IMR-90 (cell line): ENCODE results near the gene EPHA2. TPM values are rescaled to one million over a fixed set of nuclear protein-coding genes. Genes with fewer than 3 reads are reported as not detected.

Source experiments
- ATAC-seq: fragments of 200-7000 bp; cut with Tn5 transposase; 2 replicates; pipeline ENCODE4 v1.9.1; 2020; ENCODE audit warnings: low read depth, mild to moderate bottlenecking, moderate library complexity
- BruUV-seq: library from RNA; stranded (reverse); fragments of 400-500 nt; replicated peaks from 2 replicates; lab custom pipeline; 2021; lab: Mats Ljungman, UMichigan
- CTCF ChIA-PET: fragments of 300-600 bp; formaldehyde crosslinking; extraction: SDS; loops from one replicate; lab custom pipeline; 2021; ENCODE audit warnings: antibody characterized with exemption; lab: Yijun Ruan, JAX
- POLR2A ChIA-PET: fragments of 300-600 bp; sonication (Branson Sonifier 250); formaldehyde crosslinking; loops from one replicate; lab custom pipeline; 2022; ENCODE audit warnings: antibody characterized with exemption; ENCODE audit not compliant: unreplicated experiment; lab: Charles Lee
- DNase-seq: peaks from one replicate; pipeline ENCODE4 v3.0.0; 2013
- H2AFZ ChIP-seq: replicated peaks from 2 replicates; pipeline ENCODE3; 2013; ENCODE audit warnings: low read length, mild to moderate bottlenecking; ENCODE audit not compliant: poor library complexity
- H2AK5ac ChIP-seq: 2 replicates; pipeline ENCODE4 v1.6.1; 2013; ENCODE audit warnings: low read depth, low read length, inconsistent platforms
- H2AK9ac ChIP-seq: replicated peaks from 2 replicates; pipeline ENCODE3; 2013; ENCODE audit warnings: mild to moderate bottlenecking, low read depth, low read length, moderate library complexity; ENCODE audit not compliant: poor library complexity
- H2BK120ac ChIP-seq: 2 replicates; pipeline ENCODE4 v1.6.1; 2013; ENCODE audit warnings: low read depth, low read length, inconsistent platforms
- H2BK15ac ChIP-seq: 3 replicates; pipeline ENCODE4 v1.6.1; 2013; ENCODE audit warnings: low read depth, low read length, inconsistent platforms
- H2BK20ac ChIP-seq: 2 replicates; pipeline ENCODE4 v1.6.1; 2013; ENCODE audit warnings: low read depth, mild to moderate bottlenecking, inconsistent platforms, low read length, moderate library complexity
- H2BK5ac ChIP-seq: 2 replicates; pipeline ENCODE4 v1.6.1; 2013; ENCODE audit warnings: mild to moderate bottlenecking, low read depth, low read length, inconsistent platforms; ENCODE audit not compliant: poor library complexity, severe bottlenecking
- H3K14ac ChIP-seq: replicated peaks from 2 replicates; pipeline ENCODE4 v1.6.1; 2013; ENCODE audit warnings: low read depth, low read length, inconsistent platforms
- H3K18ac ChIP-seq: 2 replicates; pipeline ENCODE4 v1.6.1; 2013; ENCODE audit warnings: low read depth, low read length, control low read depth
- H3K23ac ChIP-seq: 2 replicates; pipeline ENCODE4 v1.6.1; 2013; ENCODE audit warnings: low read depth, low read length, inconsistent platforms
- H3K27ac ChIP-seq: 2 replicates; pipeline ENCODE4 v1.5.1; 2013; ENCODE audit warnings: mild to moderate bottlenecking, control low read depth, low read length; ENCODE audit not compliant: insufficient read depth
- H3K27me3 ChIP-seq: 2 replicates; pipeline ENCODE4 v1.6.1; 2013; ENCODE audit warnings: low read length; ENCODE audit not compliant: control insufficient read depth, insufficient read depth
- H3K36me3 ChIP-seq: 2 replicates; pipeline ENCODE4 v1.6.1; 2013; ENCODE audit warnings: low read length, mixed read lengths; ENCODE audit not compliant: control insufficient read depth, insufficient read depth
- H3K4ac ChIP-seq: 2 replicates; pipeline ENCODE4 v1.6.1; 2013; ENCODE audit warnings: low read depth, low read length, inconsistent platforms
- H3K4me1 ChIP-seq: 2 replicates; pipeline ENCODE4 v1.6.1; 2013; ENCODE audit warnings: low read length, mixed read lengths; ENCODE audit not compliant: control insufficient read depth, insufficient read depth
- H3K4me2 ChIP-seq: 2 replicates; pipeline ENCODE4 v1.6.1; 2013; ENCODE audit warnings: low read depth, mild to moderate bottlenecking, control low read depth, low read length, moderate library complexity
- H3K4me3 ChIP-seq: 2 replicates; pipeline ENCODE4 v1.5.1; 2013; ENCODE audit warnings: low read depth, mild to moderate bottlenecking, control low read depth, low read length, moderate library complexity; ENCODE audit not compliant: insufficient read depth
- H3K56ac ChIP-seq: 2 replicates; pipeline ENCODE4 v1.6.1; 2013; ENCODE audit warnings: low read length, inconsistent platforms; ENCODE audit not compliant: insufficient read depth; ENCODE audit errors: extremely low read depth
- H3K79me1 ChIP-seq, 2 experiments: 2 replicates each; pipeline ENCODE4 v1.6.1; 2013; ENCODE audit warnings: low read length in 2 of 2, inconsistent platforms in 1 of 2, low read depth in 1 of 2
- H3K9ac ChIP-seq: 2 replicates; pipeline ENCODE4 v1.6.1; 2013; ENCODE audit warnings: low read depth, low read length, control low read depth
- H3K9me1 ChIP-seq: 2 replicates; pipeline ENCODE4 v1.6.1; 2013; ENCODE audit warnings: low read length, inconsistent platforms; ENCODE audit not compliant: insufficient read depth
- H3K9me3 ChIP-seq: 2 replicates; pipeline ENCODE4 v1.6.1; 2013; ENCODE audit warnings: low read length; ENCODE audit not compliant: control insufficient read depth, insufficient read depth
- H4K20me1 ChIP-seq: 2 replicates; pipeline ENCODE4 v1.6.1; 2013; ENCODE audit warnings: low read length, inconsistent platforms; ENCODE audit not compliant: insufficient read depth
- H4K5ac ChIP-seq: 2 replicates; pipeline ENCODE4 v1.6.1; 2013; ENCODE audit warnings: mild to moderate bottlenecking, low read depth, low read length, control low read depth
- H4K8ac ChIP-seq, 2 experiments: 2 replicates each; pipeline ENCODE4 v1.6.1; 2013; ENCODE audit warnings: low read depth in 2 of 2, low read length in 2 of 2, control low read depth in 1 of 2, inconsistent platforms in 1 of 2
- H4K91ac ChIP-seq: 2 replicates; pipeline ENCODE4 v1.6.1; 2013; ENCODE audit warnings: low read depth, low read length, inconsistent platforms; ENCODE audit not compliant: insufficient read depth
- BHLHE40 ChIP-seq: fragments of 150-350 bp; IDR thresholded peaks from 2 replicates; pipeline ENCODE4 v1.6.1; 2016; ENCODE audit warnings: mild to moderate bottlenecking, low read depth, low read length
- CEBPB ChIP-seq: IDR thresholded peaks from 2 replicates; pipeline ENCODE4 v1.6.1; 2012; ENCODE audit warnings: low read depth, low read length, improper control_type of control experiment
- CHD1 ChIP-seq: IDR thresholded peaks from 2 replicates; pipeline ENCODE4 v1.6.1; 2012; ENCODE audit warnings: low read depth, low read length, improper control_type of control experiment
- CTCF ChIP-seq: conservative IDR thresholded peaks from 2 replicates; pipeline ENCODE4 v1.5.1; 2012; ENCODE audit warnings: mild to moderate bottlenecking, low read depth, low read length, improper control_type of control experiment
- ELK1 ChIP-seq: fragments of 150-350 bp; IDR thresholded peaks from 2 replicates; pipeline ENCODE4 v1.6.1; 2016; ENCODE audit warnings: low read depth, mild to moderate bottlenecking, low read length, moderate library complexity, borderline replicate concordance
- FOS ChIP-seq: fragments of 150-350 bp; IDR thresholded peaks from 2 replicates; pipeline ENCODE4 v1.6.1; 2016; ENCODE audit warnings: low read depth, low read length
- MAFK ChIP-seq: IDR thresholded peaks from 2 replicates; pipeline ENCODE4 v1.6.1; 2012; ENCODE audit warnings: low read depth, low read length, improper control_type of control experiment
- MAZ ChIP-seq: IDR thresholded peaks from 2 replicates; pipeline ENCODE4 v1.6.1; 2012; ENCODE audit warnings: low read depth, mild to moderate bottlenecking, low read length, improper control_type of control experiment, moderate library complexity, borderline replicate concordance
- MXI1 ChIP-seq: IDR thresholded peaks from 2 replicates; pipeline ENCODE4 v1.6.1; 2012; ENCODE audit warnings: low read depth, mild to moderate bottlenecking, low read length, moderate library complexity, borderline replicate concordance
- POLR2A ChIP-seq: IDR thresholded peaks from 2 replicates; pipeline ENCODE4 v1.6.1; 2012; ENCODE audit warnings: mild to moderate bottlenecking, low read depth, low read length
- RAD21 ChIP-seq: IDR thresholded peaks from 2 replicates; pipeline ENCODE4 v1.6.1; 2012; ENCODE audit warnings: low read length, improper control_type of control experiment
- RCOR1 ChIP-seq: IDR thresholded peaks from 2 replicates; pipeline ENCODE4 v1.6.1; 2012; ENCODE audit warnings: mild to moderate bottlenecking, low read length, improper control_type of control experiment; ENCODE audit not compliant: insufficient replicate concordance
- RFX5 ChIP-seq: IDR thresholded peaks from 2 replicates; pipeline ENCODE4 v1.8.0; 2012; ENCODE audit warnings: low read depth, mild to moderate bottlenecking, low read length, moderate library complexity
- USF2 ChIP-seq: fragments of 150-350 bp; IDR thresholded peaks from 2 replicates; pipeline ENCODE4 v1.6.1; 2017; ENCODE audit warnings: mild to moderate bottlenecking, antibody characterized with exemption, low read length, low read depth
- WGBS, 2 experiments: methylation state at CpG; one replicate each; pipeline versions ENCODE4 v1.1.5 to v1.1.7; 2013; ENCODE audit warnings: missing lambda C conversion rate in 2 of 2; ENCODE audit not compliant: insufficient read length in 1 of 2; ENCODE audit errors: extremely low coverage in 2 of 2; 5-methylcytosine and 5-hydroxymethylcytosine counted together
- dilution Hi-C: fragments of 300-500 bp; cut with HindIII; formaldehyde crosslinking; loops from one replicate; pipeline ENCODE4 v1.14.3; 2018; ENCODE audit warnings: low sequenced_read_pairs; ENCODE audit not compliant: unreplicated experiment
- in situ Hi-C: fragments of 300-500 bp; cut with MboI; formaldehyde crosslinking; loops from 3 replicates; pipeline ENCODE4 v1.14.3; 2019; ENCODE audit warnings: low sequenced_read_pairs, inconsistent platforms, mixed read lengths
- intact Hi-C: fragments of 100-400 bp; cut with micrococcal nuclease; formaldehyde crosslinking; loops from 2 replicates; pipeline ENCODE4 v1.10.0; 2022
- polyA plus RNA-seq, 3 experiments: library from polyadenylated mRNA; depleted of rRNA; stranded (reverse); fragments of >200 nt; gene quantifications; 2 replicates each; pipeline ENCODE4 v1.2.3, GENCODE V29; 2012; ENCODE audit warnings: low replicate concordance in 1 of 3
- total RNA-seq: library from RNA; depleted of rRNA; stranded (reverse); fragments of >200 nt; gene quantifications from 2 replicates; pipeline ENCODE4 v1.2.3, GENCODE V29; 2012

Gene EPHA2
- total and polyA plus RNA-seq, 2 of the 4 experiments (the other 2 are of a cell fraction) = 24.0 to 72.6 TPM

GRCh38 chr1:16153999-16154673 is 1.7 kb downstream of the EPHA2 start:
- 0 out of 2 replicates have a peak overlapping the region, but pooled peaks have one; percentile 77 for H2BK20ac ChIP-seq
- peaks cover 7 to 65% of the 10 kb centered on the region in 2 experiments; a peak in 3 of 4 replicates for H3K79me1 ChIP-seq
- H3K4me3 ChIP-seq = peak overlapping the region; percentile 83
- H2AK9ac ChIP-seq = peak overlapping the region; percentile 98
- H3K14ac ChIP-seq = peak overlapping the region; percentile 99
- dilution Hi-C loops (no loop called here), intact Hi-C loops (loop anchor here (1.0 kb wide), 2 partner anchors 33 to 72 kb away; no protein-coding TSS in a partner anchor), in situ Hi-C loops (no loop called here)
- H3K56ac ChIP-seq = peak overlapping the region; percentile 66
- H3K4ac ChIP-seq = peak overlapping the region; percentile 94
- peak overlapping the region; percentile 95 for H2AK5ac ChIP-seq
- peak overlapping the region; percentile 96 to 97 for H4K8ac ChIP-seq
- peaks cover 13% of the 10 kb centered on the region for H4K20me1 ChIP-seq
- WGBS, 2 experiments = 49% methylated on average over 8 of the region's 17 CpGs; no CpG with 5 or more reads in 1 of the 2 experiments
- H3K4me2 ChIP-seq = peak overlapping the region; percentile 63
- no TSS peak for BruUV-seq
- CTCF ChIA-PET = interaction anchor here (0.7 to 1.0 kb wide), 2 partner anchors 10 to 72 kb away, joined by 3 to 5 read pairs; no protein-coding TSS in a partner anchor
- H3K23ac ChIP-seq = peak overlapping the region; percentile 95
- peak overlapping the region; percentile 99 for H2BK5ac ChIP-seq
- DNase-seq (no peak), ATAC-seq (no peak)
- H3K9me3 ChIP-seq = no peaks in the 10 kb centered on the region
- H3K18ac ChIP-seq = peak overlapping the region; percentile 58
- H3K4me1 ChIP-seq = peaks cover 40% of the 10 kb centered on the region
- POLR2A ChIA-PET = no interaction called here
- H2BK15ac ChIP-seq = peak overlapping the region; percentile 92
- H4K5ac ChIP-seq = peak overlapping the region; percentile 76
- no peak overlapping the region for H2AFZ ChIP-seq
- peak overlapping the region; percentile 96 for H3K27ac ChIP-seq
- TF ChIP-seq BHLHE40 (no peak), RCOR1 (no peak), RFX5 (no peak), MAZ (no peak; the same call in 1 of the 2 replicates), CTCF (no peak), ELK1 (no peak), CEBPB (no peak), FOS (no peak), POLR2A (no peak), MAFK (no peak), CHD1 (no peak), USF2 (no peak), MXI1 (no peak), RAD21 (no peak)
- H3K9ac ChIP-seq = peak overlapping the region; percentile 60
- H2BK120ac ChIP-seq = peak overlapping the region; percentile 87
- no peaks in the 10 kb centered on the region for H3K27me3 ChIP-seq
- H3K36me3 ChIP-seq = peaks cover 16% of the 10 kb centered on the region
- H4K91ac ChIP-seq = peak overlapping the region; percentile 98
- peaks cover 31% of the 10 kb centered on the region for H3K9me1 ChIP-seq
